NCI-H2227 (cell line): ENCODE measurements around the gene MAML1.
A peak's percentile ranks its signal among the peaks of the same experiment; 100 is the strongest.

Experiments
- DNase-seq: peaks from one replicate; lab custom pipeline; 2025; ENCODE audit not compliant: unreplicated experiment; lab: John Stamatoyannopoulos, UW

MAML1 gene

DNA sequence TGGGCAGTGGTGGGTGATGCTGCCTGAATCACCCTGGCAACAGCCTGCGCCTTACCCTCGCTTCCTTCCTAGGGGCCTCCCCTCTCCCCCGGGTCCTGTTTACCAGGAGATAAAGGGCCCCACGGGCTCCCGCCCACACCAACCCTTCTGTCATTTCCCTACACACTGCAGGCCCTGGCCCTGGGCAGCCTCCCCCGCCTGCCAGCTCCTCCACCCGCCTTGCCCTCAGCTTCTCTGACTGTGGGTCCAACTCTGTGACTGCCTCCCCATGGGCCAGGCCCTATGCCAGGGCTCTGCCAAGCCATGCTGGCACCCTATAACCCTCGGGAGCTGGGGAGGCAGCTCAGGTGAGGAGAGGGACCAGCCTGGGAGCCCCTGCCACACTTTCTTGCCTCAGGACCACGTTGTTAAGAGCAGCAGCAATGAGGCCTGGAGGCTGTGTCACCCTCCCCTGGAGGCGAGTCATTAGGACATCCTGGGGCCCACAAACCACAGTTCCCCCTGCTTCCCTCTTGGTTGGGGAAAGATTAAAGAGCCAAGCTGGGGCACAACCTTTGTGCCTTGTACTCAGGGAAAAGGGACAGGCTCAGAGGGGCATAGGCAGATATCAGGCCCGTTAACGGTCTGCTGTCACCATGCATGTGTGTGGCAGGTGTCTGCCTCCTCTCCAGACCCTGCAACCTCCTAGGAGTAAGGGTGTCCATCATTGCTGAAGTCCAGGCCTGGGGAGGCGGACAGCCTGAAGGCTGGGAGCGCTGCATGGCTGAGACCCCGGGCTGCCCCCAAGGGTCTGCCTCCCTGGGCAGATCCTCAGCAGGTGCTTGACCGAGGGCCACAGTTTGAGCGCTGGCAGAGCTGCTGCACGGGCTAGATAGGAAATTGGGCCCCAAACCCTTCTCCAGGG is 71.3 kb downstream of the MAML1 start:
- DNase-seq = no peak

- no peak for DNase-seq
Measured at GRCh38 chr5:179804555-179804947, 71.9 kb downstream of the MAML1 start.

DNA sequence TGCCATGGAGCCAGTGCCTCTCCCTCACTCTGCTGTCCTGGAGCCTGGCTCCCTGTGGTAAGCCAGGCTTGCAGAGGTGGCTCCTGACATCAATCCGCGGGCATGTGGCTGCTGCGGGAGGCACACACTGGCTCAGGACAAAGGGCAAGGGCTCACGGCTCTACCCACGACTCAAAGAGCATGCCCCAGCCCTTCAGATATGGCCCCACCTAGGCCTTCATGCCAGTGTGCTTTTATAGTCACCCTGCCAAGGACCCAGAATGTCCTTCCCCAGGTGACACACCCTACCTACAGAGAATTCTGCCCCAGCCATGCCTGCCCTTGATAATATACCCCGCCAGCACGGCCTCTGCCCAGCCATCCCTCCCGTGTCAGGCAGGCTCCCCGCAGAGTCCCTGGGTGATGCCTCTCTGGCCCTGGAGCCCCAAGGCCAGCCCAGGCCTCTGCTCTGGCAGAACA is 72.5 kb downstream of the MAML1 start:
- DNase-seq = no peak

GRCh38 chr5:179805529-179806249 is 73.1 kb downstream of the MAML1 start:
- DNase-seq = peak; percentile 33

DNA sequence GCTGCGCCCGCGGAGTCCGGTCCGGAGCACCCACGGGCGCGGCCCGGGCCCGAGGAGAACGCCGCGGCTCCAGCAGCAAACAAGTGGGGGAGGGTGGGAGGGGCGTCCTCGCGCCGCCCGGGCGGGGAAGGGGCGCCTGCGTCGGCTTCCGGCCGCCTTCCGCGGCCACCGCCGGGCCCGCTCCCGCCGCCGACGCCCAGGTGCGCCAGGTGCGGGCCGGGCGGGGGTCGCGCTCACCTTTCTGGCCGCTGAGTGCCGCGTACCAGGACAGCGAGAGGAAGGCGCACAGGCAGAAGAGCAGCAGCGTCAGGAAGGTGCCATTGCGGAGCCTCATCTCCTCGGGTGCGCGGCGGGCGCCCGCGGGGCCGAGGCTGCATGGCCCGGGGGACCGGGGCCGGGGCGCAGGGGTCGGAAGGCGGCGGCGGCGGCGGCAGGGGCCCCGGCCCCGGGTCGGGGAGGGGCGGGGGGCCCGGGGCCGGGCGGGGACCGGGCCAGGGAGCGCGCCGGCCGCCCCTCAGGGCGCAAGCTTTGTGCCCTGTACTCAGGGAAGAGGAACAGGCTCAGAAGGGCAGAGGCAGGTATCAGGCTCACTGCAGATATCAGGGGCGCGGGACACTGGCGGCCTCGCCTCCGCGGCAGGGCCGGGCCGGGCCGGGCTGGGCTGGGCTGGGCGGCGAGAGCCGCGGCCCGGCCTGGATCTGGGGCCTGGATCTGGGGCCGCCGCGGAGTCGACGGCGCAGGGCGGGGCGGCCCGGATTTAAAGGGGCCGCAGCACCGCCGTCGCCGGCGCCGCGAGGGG is 73.8 kb downstream of the MAML1 start, which contains the start of gene MGAT4B:
Gene MGAT4B (minus strand): TSS at position 617 of the 799 bp plus-strand sequence. CDS start 283 bp downstream, at position 334.
- peak; percentile 76 for DNase-seq

DNA sequence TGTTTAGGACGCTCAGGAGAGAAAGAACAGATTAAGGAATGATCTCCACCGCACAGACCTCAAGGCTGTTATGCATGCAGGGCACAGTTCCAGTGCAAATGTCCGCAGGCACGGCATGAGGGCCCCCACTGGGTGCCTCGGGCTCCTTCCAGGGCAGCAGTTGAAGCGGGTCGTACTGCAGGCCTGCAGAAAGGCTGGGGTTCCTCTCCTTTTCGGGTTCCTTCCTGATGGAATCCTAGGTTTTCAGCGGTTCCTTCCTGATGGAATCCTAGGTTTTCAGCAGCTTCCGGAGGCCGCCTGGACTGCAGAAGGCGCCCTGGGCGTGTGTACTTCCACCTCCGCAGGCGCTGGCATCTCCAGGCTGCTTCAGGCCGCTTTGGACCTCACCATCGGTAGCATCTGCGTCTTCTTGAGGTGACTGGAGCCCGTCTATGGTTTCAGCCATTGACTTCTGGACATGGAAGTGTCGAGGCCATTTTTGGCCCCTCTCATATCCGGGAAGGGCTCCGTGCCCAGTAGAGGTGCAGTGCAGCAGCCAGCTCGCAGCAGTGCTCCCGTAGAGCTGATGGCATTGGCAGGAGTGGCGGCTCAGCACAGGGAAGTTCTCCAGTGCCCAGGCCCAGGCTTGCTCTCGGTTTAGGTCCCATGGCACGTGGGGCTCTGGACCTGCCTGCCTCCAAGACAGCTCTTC is 79.7 kb downstream of the MAML1 start:
- no peak for DNase-seq

DNA sequence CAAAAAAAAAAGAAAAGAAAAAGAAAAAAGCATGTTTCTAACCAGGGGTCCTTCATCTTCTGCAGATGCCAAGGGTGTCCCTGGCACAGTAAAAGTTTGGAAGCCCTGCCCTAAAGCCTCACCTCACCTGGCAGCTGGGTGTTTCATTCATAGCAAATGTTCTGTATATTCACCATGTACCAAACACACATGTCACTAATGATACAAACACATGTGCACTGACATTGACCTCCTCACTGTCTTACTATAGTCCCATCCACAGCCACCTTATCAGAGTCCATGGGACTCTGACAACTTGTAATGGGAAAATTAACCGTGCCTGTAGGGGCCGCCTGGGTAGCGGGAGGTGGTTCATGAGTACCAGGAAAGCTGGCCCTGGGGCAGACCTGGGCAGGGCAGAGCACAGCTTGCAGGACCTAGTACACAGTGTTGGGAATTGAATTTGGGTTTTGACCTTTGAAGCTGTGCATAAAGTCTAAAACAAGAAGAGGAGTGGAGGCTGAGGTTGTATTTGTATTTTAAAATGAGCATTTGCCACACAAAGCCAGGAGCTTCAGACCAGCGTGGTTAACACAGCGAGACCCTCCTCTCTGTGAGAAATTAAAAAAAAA is 80.5 kb downstream of the MAML1 start:
- DNase-seq = no peak

DNA sequence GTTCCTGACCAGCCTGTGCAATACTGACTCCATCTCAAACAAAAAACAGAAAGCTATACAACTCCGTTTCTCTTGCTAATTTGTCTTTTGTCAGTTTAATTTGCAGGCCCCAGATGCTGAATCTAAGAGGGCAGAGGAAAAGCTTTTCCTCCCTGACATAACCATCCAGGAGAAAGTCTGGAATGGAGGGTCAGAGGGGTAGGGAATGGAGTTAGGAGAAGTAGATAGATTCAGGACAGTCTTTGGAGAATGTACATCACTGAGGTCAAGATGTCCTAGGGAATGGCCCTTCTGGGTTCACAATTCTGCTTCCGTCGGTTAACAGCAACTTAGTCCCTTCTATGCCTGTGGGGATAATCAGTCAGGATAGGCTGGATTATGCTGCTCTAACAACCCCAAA is 81.5 kb downstream of the MAML1 start:
- DNase-seq = no peak

DNA sequence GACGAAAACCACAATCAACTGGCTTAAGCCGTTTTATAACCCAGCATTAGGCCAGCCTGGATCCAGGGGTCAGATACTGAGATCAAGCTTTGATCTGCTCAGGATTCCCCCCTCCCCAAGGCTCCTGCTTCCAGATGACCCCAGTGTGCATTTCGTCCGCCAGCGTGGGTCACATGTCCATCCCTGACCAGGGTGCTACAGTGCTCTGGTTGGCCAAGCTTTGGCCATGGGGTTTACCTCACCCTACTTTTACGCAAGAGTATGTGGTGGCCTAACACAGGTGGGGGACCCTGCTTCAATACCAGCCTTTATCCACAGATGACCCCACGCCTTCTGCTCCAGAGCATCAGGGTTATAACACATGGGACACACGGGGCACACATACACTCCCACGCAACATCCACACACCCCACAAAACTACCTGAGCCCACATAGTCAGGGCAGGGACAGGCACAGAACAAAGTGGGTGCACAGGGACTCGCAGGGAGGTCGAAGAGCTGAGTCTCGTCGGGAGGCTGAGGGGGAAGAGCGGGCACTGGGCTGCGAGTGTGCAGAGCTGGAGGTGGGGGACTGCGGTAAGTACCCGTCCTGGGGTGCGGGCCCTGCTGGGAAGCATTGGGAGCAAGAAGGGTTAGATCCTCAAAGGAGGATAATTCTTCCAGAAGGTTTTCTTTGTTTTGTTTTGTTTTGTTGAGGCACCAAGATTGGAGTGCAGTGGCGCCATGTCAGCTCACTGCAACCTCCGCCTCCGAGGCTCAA is 83.0 kb downstream of the MAML1 start:
- no peak for DNase-seq

- DNase-seq = no peak
Measured at GRCh38 chr5:179816401-179816795, 83.8 kb downstream of the MAML1 start.

GRCh38 chr5:179816796-179817469 is 84.3 kb downstream of the MAML1 start:
- DNase-seq = no peak

DNA sequence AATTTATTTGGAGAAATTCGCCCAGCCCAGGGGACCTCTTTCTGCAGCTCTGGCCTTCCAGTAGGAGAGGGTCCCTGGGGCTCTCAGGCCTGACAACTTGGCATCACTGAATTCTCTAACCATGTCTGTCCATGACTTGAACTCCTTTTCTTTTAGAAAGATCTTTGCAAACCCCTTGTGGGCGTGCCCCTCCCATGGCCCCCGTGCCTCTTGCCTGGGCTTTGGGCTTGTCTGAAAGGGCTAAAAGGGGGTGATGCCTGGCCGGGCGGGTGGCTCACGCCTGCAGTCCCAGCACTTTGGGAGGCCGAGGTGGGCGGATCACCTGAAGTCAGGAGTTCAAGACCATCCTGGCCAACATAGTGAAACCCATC is 84.8 kb downstream of the MAML1 start:
- DNase-seq = no peak

DNA sequence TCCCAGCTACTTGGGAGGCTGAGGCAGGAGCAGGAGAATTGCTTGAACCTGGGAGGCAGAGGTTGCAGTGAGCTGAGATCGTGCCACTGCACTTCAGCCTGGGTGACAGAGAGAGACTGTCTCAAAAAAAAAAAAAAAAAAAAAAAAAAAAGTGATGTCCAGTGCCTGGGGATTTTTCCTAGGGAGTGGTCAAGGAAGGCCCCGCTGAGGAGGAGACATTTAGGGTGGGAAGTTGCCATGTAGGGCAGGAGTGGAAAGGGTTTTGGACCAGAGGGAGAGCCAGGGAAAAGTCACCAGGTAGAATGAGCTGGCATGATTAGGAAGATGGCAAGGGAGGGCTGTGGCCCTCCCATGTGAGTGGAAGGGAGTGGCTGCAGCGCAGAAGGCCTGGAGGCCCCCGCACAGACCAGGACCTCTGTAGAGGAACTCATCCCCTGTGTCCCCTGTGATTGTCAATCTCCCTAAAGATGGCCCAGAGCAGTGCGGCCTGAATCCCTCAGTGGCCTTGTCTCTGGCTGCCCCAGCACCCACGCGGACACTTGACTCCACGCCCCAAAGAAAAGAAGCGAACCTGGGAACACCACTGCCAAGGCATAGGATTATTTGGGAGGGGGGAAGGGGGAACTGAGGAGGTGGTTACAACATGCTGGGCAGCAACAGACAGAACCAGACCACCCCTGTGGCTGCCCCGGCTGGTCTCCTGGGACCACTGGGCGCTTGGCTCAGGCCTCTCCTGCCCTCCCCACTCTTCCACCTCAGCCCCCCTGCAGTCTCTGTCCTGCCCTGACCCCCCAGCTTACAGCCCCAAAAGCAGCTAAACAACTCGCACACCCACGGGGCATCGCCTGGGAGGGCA is 85.5 kb downstream of the MAML1 start:
- DNase-seq = no peak

GRCh38 chr5:179818746-179819295 is 86.2 kb downstream of the MAML1 start:
- peak; percentile 68 for DNase-seq

DNA sequence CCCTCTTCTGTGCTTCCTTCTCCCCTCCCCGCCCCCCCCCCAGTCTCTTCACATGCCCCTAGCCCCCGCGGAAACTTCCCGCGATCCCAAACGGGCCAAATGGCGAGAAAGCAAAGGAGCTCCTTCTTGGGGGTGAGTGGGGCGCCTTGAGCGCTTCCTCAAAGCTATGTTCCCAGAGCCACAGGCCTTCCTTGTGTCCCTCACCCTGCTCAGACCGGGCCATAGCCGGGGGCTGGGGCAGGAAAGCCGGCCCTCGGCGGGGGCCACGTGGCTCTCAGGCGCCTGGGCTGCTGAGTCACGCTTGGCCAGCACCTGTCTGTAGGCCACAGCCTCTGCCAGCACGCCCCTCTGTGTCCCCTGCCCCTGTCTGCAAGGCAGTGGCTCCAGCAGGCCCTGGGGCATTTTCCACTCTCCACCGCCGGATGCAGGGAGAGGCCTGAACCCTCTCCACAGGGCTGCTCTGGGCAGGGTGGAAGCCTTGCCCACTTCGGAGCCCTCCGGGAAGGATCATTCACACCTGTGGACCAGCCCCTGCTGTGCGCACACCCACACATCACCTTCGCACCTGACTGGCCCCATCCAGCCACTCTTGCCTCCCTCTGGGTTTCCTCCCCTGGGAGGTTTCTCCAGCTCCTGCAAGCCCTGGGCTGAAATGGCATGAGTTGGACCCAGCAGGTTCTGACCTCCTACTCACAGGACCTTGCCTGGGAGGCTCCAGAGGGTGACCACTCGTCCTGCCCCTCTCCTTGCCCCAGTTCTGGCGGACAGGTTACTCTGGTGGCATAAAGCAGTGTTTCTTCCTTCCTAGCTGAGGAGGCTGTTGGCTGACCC is 86.9 kb downstream of the MAML1 start:
- DNase-seq = peak; percentile 30

GRCh38 chr5:179820127-179820482 is 87.5 kb downstream of the MAML1 start:
- no peak for DNase-seq
